Neural crest cell (in vitro differentiated cells): ENCODE data around the gene RUNX3. TPM values are rescaled to one million over a fixed set of nuclear protein-coding genes. Genes with fewer than 3 reads are reported as not detected.

Source experiments
- DNase-seq: peaks from one replicate; pipeline ENCODE4 v3.0.0; 2021; ENCODE audit warnings: low read depth, mixed read lengths, low spot score
- H3K27ac Mint-ChIP-seq: one replicate; pipeline ENCODE4 v1.8.0; 2021; ENCODE audit warnings: mild to moderate bottlenecking, mixed read lengths; ENCODE audit not compliant: unreplicated experiment
- H3K27me3 Mint-ChIP-seq: 2 replicates; pipeline ENCODE4 v1.8.0; 2021; ENCODE audit warnings: low read depth, mild to moderate bottlenecking, mixed read lengths
- H3K36me3 Mint-ChIP-seq: 2 replicates; pipeline ENCODE4 v1.8.0; 2021; ENCODE audit warnings: low read depth, mild to moderate bottlenecking, mixed read lengths
- H3K4me1 Mint-ChIP-seq: 2 replicates; pipeline ENCODE4 v1.8.0; 2021; ENCODE audit warnings: mixed read lengths
- H3K4me3 Mint-ChIP-seq: one replicate; pipeline ENCODE4 v1.8.0; 2021; ENCODE audit warnings: mild to moderate bottlenecking, mixed read lengths
- H3K9me3 Mint-ChIP-seq: 2 replicates; pipeline ENCODE4 v1.8.0; 2021; ENCODE audit warnings: mixed read lengths
- CTCF ChIP-seq: fragments of 200-600 bp; sonication (generic); conservative IDR thresholded peaks from 2 replicates; pipeline ENCODE4 v1.5.0; 2021; ENCODE audit warnings: antibody characterized with exemption, mild to moderate bottlenecking
- total RNA-seq: library from RNA; stranded (reverse); gene quantifications from 2 replicates; pipeline ENCODE4 v1.2.1, GENCODE V29; 2021

The RUNX3 gene
- total RNA-seq, 1 donor from 2014 or later = 0.16 TPM

- TF ChIP-seq CTCF = no peak
- Mint-ChIP-seq H3K4me3 (no peak overlapping the region), H3K27ac (no peak overlapping the region), H3K4me1 (no peaks in the 10 kb centered on the region), H3K36me3 (no peaks in the 10 kb centered on the region), H3K27me3 (no peaks in the 10 kb centered on the region), H3K9me3 (no peaks in the 10 kb centered on the region)
- no peak for DNase-seq
Measured at GRCh38 chr1:24872061-24872850, 57.8 kb downstream of the RUNX3 start.

GRCh38 chr1:24871306-24871901 is 58.7 kb downstream of the RUNX3 start:
- no peaks in the 10 kb centered on the region for H3K4me1 Mint-ChIP-seq
- H3K27ac Mint-ChIP-seq = no peak overlapping the region
- no peaks in the 10 kb centered on the region for H3K36me3 Mint-ChIP-seq
- TF ChIP-seq CTCF = no peak
- no peak for DNase-seq
- no peak overlapping the region for H3K4me3 Mint-ChIP-seq
- peaks cover 1% of the 10 kb centered on the region for H3K27me3 Mint-ChIP-seq
- H3K9me3 Mint-ChIP-seq = no peaks in the 10 kb centered on the region

- Mint-ChIP-seq H3K4me3 (no peak overlapping the region), H3K27ac (no peak overlapping the region), H3K36me3 (no peaks in the 10 kb centered on the region), H3K4me1 (no peaks in the 10 kb centered on the region), H3K9me3 (no peaks in the 10 kb centered on the region), H3K27me3 (peaks cover 2% of the 10 kb centered on the region)
- no peak for TF ChIP-seq CTCF
- no peak for DNase-seq
Measured at GRCh38 chr1:24870551-24871195, 59.4 kb downstream of the RUNX3 start.

GRCh38 chr1:24868016-24868875 is 61.8 kb downstream of the RUNX3 start:
- H3K4me1 Mint-ChIP-seq = peaks cover 7% of the 10 kb centered on the region
- TF ChIP-seq CTCF = no peak
- no peak for DNase-seq
- H3K9me3 Mint-ChIP-seq = no peaks in the 10 kb centered on the region
- H3K27ac Mint-ChIP-seq = no peak overlapping the region
- peaks cover 2% of the 10 kb centered on the region for H3K27me3 Mint-ChIP-seq
- H3K4me3 Mint-ChIP-seq = no peak overlapping the region
- H3K36me3 Mint-ChIP-seq = no peaks in the 10 kb centered on the region

- H3K36me3 Mint-ChIP-seq = no peaks in the 10 kb centered on the region
- H3K4me3 Mint-ChIP-seq = no peak overlapping the region
- TF ChIP-seq CTCF = no peak
- no peak overlapping the region for H3K27ac Mint-ChIP-seq
- no peaks in the 10 kb centered on the region for H3K9me3 Mint-ChIP-seq
- peaks cover 2% of the 10 kb centered on the region for H3K27me3 Mint-ChIP-seq
- no peak for DNase-seq
- peaks cover 7% of the 10 kb centered on the region for H3K4me1 Mint-ChIP-seq
Measured at GRCh38 chr1:24867084-24867870, 62.8 kb downstream of the RUNX3 start.
